H1 (cell line): ENCODE results near the gene KCND1. TPM values are rescaled to one million over a fixed set of nuclear protein-coding genes. Genes with fewer than 3 reads are reported as not detected.

Experiments used
- CTCF ChIA-PET: fragments of 300-600 bp; sonication (Branson Sonifier 250); formaldehyde crosslinking; loops from one replicate; lab custom pipeline; 2021; ENCODE audit not compliant: partially characterized antibody; lab: Charles Lee
- POLR2A ChIA-PET: fragments of 300-600 bp; sonication (Branson Sonifier 250); formaldehyde crosslinking; loops from one replicate; lab custom pipeline; 2021; ENCODE audit warnings: inconsistent platforms; ENCODE audit not compliant: partially characterized antibody; lab: Charles Lee
- DNase-seq, 2 experiments: peaks; one replicate each; pipeline versions ENCODE4 v3.0.0 to v3.0.0-alpha.2; 2010 to 2022; ENCODE audit warnings: low spot score in 2 of 2, low read depth in 1 of 2, mixed read lengths in 1 of 2
- FAIRE-seq: peaks from 2 replicates; lab custom pipeline; 2011; peaks lifted over from hg19 to GRCh38; lab: Jason Lieb, UNC
- H2AFZ ChIP-seq: 2 replicates; pipeline ENCODE4 v1.8.1; 2012; ENCODE audit warnings: low read length, inconsistent platforms
- H2AK5ac ChIP-seq: 2 replicates; pipeline ENCODE4 v1.6.1; 2013; ENCODE audit warnings: low read depth, low read length
- H2BK120ac ChIP-seq: replicated peaks from 2 replicates; pipeline ENCODE3; 2013; ENCODE audit warnings: low read depth, low read length, inconsistent platforms
- H2BK12ac ChIP-seq: 2 replicates; pipeline ENCODE4 v1.6.1; 2013; ENCODE audit warnings: low read depth, low read length
- H2BK15ac ChIP-seq: 2 replicates; pipeline ENCODE4 v1.6.1; 2013; ENCODE audit warnings: low read length
- H2BK20ac ChIP-seq: 2 replicates; pipeline ENCODE4 v1.6.1; 2013; ENCODE audit warnings: low read length
- H2BK5ac ChIP-seq: 2 replicates; pipeline ENCODE4 v1.6.1; 2013; ENCODE audit warnings: low read depth, low read length
- H3K14ac ChIP-seq: 2 replicates; pipeline ENCODE4 v1.6.1; 2013; ENCODE audit warnings: inconsistent platforms; ENCODE audit not compliant: insufficient read length
- H3K18ac ChIP-seq: 2 replicates; pipeline ENCODE4 v1.6.1; 2013; ENCODE audit warnings: low read length; ENCODE audit errors: extremely low read depth
- H3K23ac ChIP-seq: 2 replicates; pipeline ENCODE4 v1.6.1; 2013; ENCODE audit warnings: inconsistent platforms; ENCODE audit not compliant: insufficient read length
- H3K23me2 ChIP-seq: 2 replicates; pipeline ENCODE4 v1.6.1; 2013; ENCODE audit warnings: low read depth, low read length
- H3K27ac ChIP-seq: 2 replicates; pipeline ENCODE4 v1.6.1; 2011; ENCODE audit warnings: low read depth, low read length, inconsistent platforms
- H3K27me3 ChIP-seq, 4 experiments: replicated peaks in 1 of 4; 1 replicate in 1 of 4; 2 replicates in 3 of 4; pipeline versions ENCODE4 v1.6.1 to v1.8.1; 2011 to 2013; ENCODE audit warnings: low read length in 3 of 4, mild to moderate bottlenecking in 3 of 4, inconsistent platforms in 2 of 4, mixed read lengths in 2 of 4, moderate library complexity in 1 of 4; ENCODE audit not compliant: control insufficient read depth in 3 of 4, insufficient read depth in 3 of 4; ENCODE audit errors: extremely low read depth in 1 of 4
- H3K36me3 ChIP-seq, 4 experiments: 2 replicates each; pipeline versions ENCODE4 v1.6.1 to v1.8.1; 2011 to 2013; ENCODE audit warnings: mild to moderate bottlenecking in 4 of 4, low read length in 3 of 4, moderate library complexity in 2 of 4, control low read depth in 1 of 4, inconsistent platforms in 1 of 4; ENCODE audit not compliant: insufficient read depth in 4 of 4, control insufficient read depth in 2 of 4
- H3K4ac ChIP-seq: replicated peaks from 2 replicates; pipeline ENCODE3; 2013; ENCODE audit warnings: low read length, low read depth, mixed read lengths, inconsistent platforms; ENCODE audit not compliant: insufficient read length
- H3K4me1 ChIP-seq, 4 experiments: replicated peaks in 1 of 4; 1 replicate in 1 of 4; 2 replicates in 3 of 4; pipeline versions ENCODE4 v1.6.1 to v1.8.1; 2011 to 2013; ENCODE audit warnings: low read length in 3 of 4, inconsistent platforms in 2 of 4, mixed read lengths in 1 of 4; ENCODE audit not compliant: insufficient read depth in 4 of 4, control insufficient read depth in 3 of 4
- H3K4me2 ChIP-seq, 2 experiments: 2 replicates each; pipeline versions ENCODE4 v1.6.1 to v1.8.1; 2011 to 2013; ENCODE audit warnings: low read depth in 2 of 2, low read length in 2 of 2, control low read depth in 1 of 2, inconsistent platforms in 1 of 2, mild to moderate bottlenecking in 1 of 2; ENCODE audit not compliant: insufficient read depth in 1 of 2
- H3K4me3 ChIP-seq, 4 experiments: fragments of 200-600, 300-600 bp in 1 of 4; sonication (generic), shearing (Covaris generic), sonication (Bioruptor Twin) in 1 of 4; 2 replicates each; pipeline versions ENCODE4 v1.5.1 to v1.8.1; 2011 to 2016; ENCODE audit warnings: low read length in 4 of 4, low read depth in 3 of 4, control low read depth in 2 of 4, inconsistent platforms in 2 of 4, mild to moderate bottlenecking in 2 of 4, mixed read lengths in 1 of 4, moderate library complexity in 1 of 4; ENCODE audit not compliant: insufficient read depth in 2 of 4; ENCODE audit errors: extremely low read depth in 1 of 4
- H3K56ac ChIP-seq: replicated peaks from 2 replicates; pipeline ENCODE3; 2013; ENCODE audit warnings: low read depth, mild to moderate bottlenecking, mixed read lengths, low read length, inconsistent platforms; ENCODE audit not compliant: insufficient read length
- H3K79me1 ChIP-seq: 2 replicates; pipeline ENCODE4 v1.6.1; 2013; ENCODE audit warnings: low read depth, low read length, control low read depth
- H3K79me2 ChIP-seq, 2 experiments: 2 replicates each; pipeline versions ENCODE4 v1.6.1 to v1.8.1; 2012 to 2013; ENCODE audit warnings: low read length in 2 of 2, mild to moderate bottlenecking in 2 of 2, inconsistent platforms in 1 of 2; ENCODE audit not compliant: insufficient read depth in 2 of 2, control insufficient read depth in 1 of 2
- H3K9ac ChIP-seq, 4 experiments: replicated peaks in 1 of 4; 1 replicate in 1 of 4; 2 replicates in 3 of 4; pipeline versions ENCODE4 v1.6.1 to v1.8.1; 2011 to 2013; ENCODE audit warnings: low read depth in 3 of 4, low read length in 3 of 4, control low read depth in 2 of 4, mild to moderate bottlenecking in 2 of 4, moderate library complexity in 2 of 4, inconsistent platforms in 1 of 4; ENCODE audit errors: extremely low read depth in 1 of 4
- H3K9me3 ChIP-seq, 2 experiments: 2 replicates each; pipeline versions ENCODE4 v1.6.1 to v1.8.1; 2012 to 2013; ENCODE audit warnings: mild to moderate bottlenecking in 2 of 2, moderate library complexity in 2 of 2, control low read depth in 1 of 2, inconsistent platforms in 1 of 2, low read depth in 1 of 2, low read length in 1 of 2, mixed read lengths in 1 of 2; ENCODE audit not compliant: insufficient read depth in 2 of 2
- H4K20me1 ChIP-seq, 2 experiments: replicated peaks in 1 of 2; 2 replicates each; pipeline versions ENCODE3 to v1.8.1; 2011 to 2013; ENCODE audit warnings: inconsistent platforms in 2 of 2, low read length in 2 of 2, mild to moderate bottlenecking in 1 of 2; ENCODE audit not compliant: insufficient read depth in 2 of 2, control insufficient read depth in 1 of 2
- H4K5ac ChIP-seq: 2 replicates; pipeline ENCODE4 v1.6.1; 2013; ENCODE audit warnings: low read length, low read depth, mixed read lengths, inconsistent platforms; ENCODE audit not compliant: insufficient read length
- H4K8ac ChIP-seq: 2 replicates; pipeline ENCODE4 v1.8.0; 2013; ENCODE audit warnings: mild to moderate bottlenecking, moderate library complexity, low read length, inconsistent platforms; ENCODE audit not compliant: insufficient read depth; ENCODE audit errors: extremely low read depth
- H4K91ac ChIP-seq: replicated peaks from 2 replicates; pipeline ENCODE3; 2013; ENCODE audit warnings: low read length, mixed read lengths, inconsistent platforms; ENCODE audit not compliant: insufficient read length
- CHD2 ChIP-seq: IDR thresholded peaks from 2 replicates; pipeline ENCODE4 v1.6.1; 2012; ENCODE audit warnings: low read length, improper control_type of control experiment
- EP300 ChIP-seq, 2 experiments: IDR thresholded peaks; 1 replicate in 1 of 2; 2 replicates in 1 of 2; pipeline ENCODE4 v1.6.1; 2011 to 2012; ENCODE audit warnings: low read depth in 2 of 2, low read length in 2 of 2, mild to moderate bottlenecking in 2 of 2, borderline replicate concordance in 1 of 2, inconsistent platforms in 1 of 2, moderate library complexity in 1 of 2
- RXRA ChIP-seq: IDR thresholded peaks from 2 replicates; pipeline ENCODE4 v1.6.1; 2011; ENCODE audit warnings: low read depth, mild to moderate bottlenecking, low read length, moderate library complexity; ENCODE audit not compliant: insufficient read depth
- SIRT6 ChIP-seq: IDR thresholded peaks from one replicate; pipeline ENCODE4 v1.7.1; 2012; ENCODE audit warnings: low read length, inconsistent platforms
- SP4 ChIP-seq: IDR thresholded peaks from 2 replicates; pipeline ENCODE4 v1.6.1; 2012; ENCODE audit warnings: low read length, inconsistent platforms
- WGBS, 2 experiments: shearing (Covaris generic) in 1 of 2; methylation state at CpG; one replicate each; pipeline versions ENCODE4 v1.1.6 to v1.1.7; 2013 to 2015; ENCODE audit warnings: low lambda C conversion rate in 2 of 2, mixed read lengths in 2 of 2, inconsistent platforms in 1 of 2, low coverage in 1 of 2, missing lambda C conversion rate in 1 of 2; ENCODE audit not compliant: insufficient replicate concordance in 2 of 2, insufficient coverage in 1 of 2, insufficient read length in 1 of 2; ENCODE audit errors: extremely low coverage in 1 of 2, missing lambda C conversion rate in 1 of 2; 5-methylcytosine and 5-hydroxymethylcytosine counted together
- polyA plus RNA-seq, 7 experiments: library from polyadenylated mRNA; depleted of rRNA in 3 of 7; stranded (reverse) in 5 of 7; unstranded in 2 of 7; fragments of >200 nt in 5 of 7; fragments of 200-250 nt in 2 of 7; gene quantifications; 1 replicate in 5 of 7; 2 replicates in 1 of 7; 4 replicates in 1 of 7; pipeline versions ENCODE4 v1.2.1 to v1.2.3, GENCODE V29; 2011 to 2013; ENCODE audit warnings: missing spikeins in 2 of 7, mixed read lengths in 2 of 7
- total RNA-seq: library from RNA; stranded (reverse); fragmentation: NEBNext Ultra II Directional; extraction: Animal tissue kit (Norgen Biotek cat#: 25700); gene quantifications from 2 replicates; pipeline ENCODE4 v1.2.1, GENCODE V29; 2021

Gene KCND1
- total and polyA plus RNA-seq, 2 of the 8 experiments (the other 6 are each of a cell fraction or from before 2014, with no cell fraction given): 3.1 to 6.8 TPM

- Histone ChIP-seq H3K4me1 (peaks cover 0 to 3% (median 0%) of the 10 kb centered on the region in 4 experiments; a peak in 2 of 7 replicates), H3K4me3 (no peak overlapping the region), H2AK5ac (no peak overlapping the region), H3K4me2 (no peak overlapping the region), H3K27ac (no peak overlapping the region), H3K79me1 (no peaks in the 10 kb centered on the region), H4K91ac (no peak overlapping the region), H3K79me2 (peaks cover 0 to 66% of the 10 kb centered on the region in 2 experiments; a peak in 2 of 4 replicates), H2BK12ac (no peak overlapping the region), H3K14ac (no peak overlapping the region), H3K23ac (no peak overlapping the region), H2BK5ac (no peak overlapping the region), H4K20me1 (peaks cover 0 to 11% of the 10 kb centered on the region in 2 experiments), H3K18ac (no peak overlapping the region), H2BK120ac (no peak overlapping the region), H4K5ac (no peak overlapping the region), H4K8ac (no peak overlapping the region), H3K4ac (no peak overlapping the region), H2AFZ (no peak overlapping the region), H3K56ac (no peak overlapping the region), H2BK20ac (no peak overlapping the region), H3K9me3 (no peaks in the 10 kb centered on the region), H2BK15ac (no peak overlapping the region), H3K27me3 (no peaks in the 10 kb centered on the region), H3K36me3 (peaks cover 0 to 6% (median 0%) of the 10 kb centered on the region in 4 experiments; a peak in 3 of 8 replicates), H3K9ac (no peak overlapping the region), H3K23me2 (no peaks in the 10 kb centered on the region; the same call in 1 of the 2 replicates)
- FAIRE-seq: no peak
- DNase-seq: no peak
- TF ChIP-seq RXRA (no peak), CHD2 (no peak), EP300 (IDR thresholded peaks at IDR 0.05; ENCODE audit: borderline replicate concordance in 1 of 2, low read depth in 2 of 2, low read length in 2 of 2) (no peak), SIRT6 (no peak), SP4 (no peak)
- WGBS, 2 experiments: 100% methylated on average over 2 of the region's 2 CpGs; no CpG with 5 or more reads in 1 of the 2 experiments
- ChIA-PET POLR2A (interaction anchor here (1.3 to 21.5 kb wide), 3 partner anchors 8 to 28 kb away, joined by 4 to 572 read pairs (median 6); partner anchors contain the start of genes PIM2 and SLC35A2), CTCF (interaction anchor here (1.1 to 1.7 kb wide), 2 partner anchors 36 to 51 kb away, joined by 3 read pairs; no protein-coding TSS in a partner anchor)
Observed at GRCh38 chrX:48942895-48943294, 28.7 kb downstream of the KCND1 start.
